ENCODE measurements around the gene NUDT16.
"Not testable (repeated sequence)": the region's sequence is repeated elsewhere in the genome, so short reads cannot be mapped to it uniquely, and the experiment has no call there.

NUDT16 gene

DNA sequence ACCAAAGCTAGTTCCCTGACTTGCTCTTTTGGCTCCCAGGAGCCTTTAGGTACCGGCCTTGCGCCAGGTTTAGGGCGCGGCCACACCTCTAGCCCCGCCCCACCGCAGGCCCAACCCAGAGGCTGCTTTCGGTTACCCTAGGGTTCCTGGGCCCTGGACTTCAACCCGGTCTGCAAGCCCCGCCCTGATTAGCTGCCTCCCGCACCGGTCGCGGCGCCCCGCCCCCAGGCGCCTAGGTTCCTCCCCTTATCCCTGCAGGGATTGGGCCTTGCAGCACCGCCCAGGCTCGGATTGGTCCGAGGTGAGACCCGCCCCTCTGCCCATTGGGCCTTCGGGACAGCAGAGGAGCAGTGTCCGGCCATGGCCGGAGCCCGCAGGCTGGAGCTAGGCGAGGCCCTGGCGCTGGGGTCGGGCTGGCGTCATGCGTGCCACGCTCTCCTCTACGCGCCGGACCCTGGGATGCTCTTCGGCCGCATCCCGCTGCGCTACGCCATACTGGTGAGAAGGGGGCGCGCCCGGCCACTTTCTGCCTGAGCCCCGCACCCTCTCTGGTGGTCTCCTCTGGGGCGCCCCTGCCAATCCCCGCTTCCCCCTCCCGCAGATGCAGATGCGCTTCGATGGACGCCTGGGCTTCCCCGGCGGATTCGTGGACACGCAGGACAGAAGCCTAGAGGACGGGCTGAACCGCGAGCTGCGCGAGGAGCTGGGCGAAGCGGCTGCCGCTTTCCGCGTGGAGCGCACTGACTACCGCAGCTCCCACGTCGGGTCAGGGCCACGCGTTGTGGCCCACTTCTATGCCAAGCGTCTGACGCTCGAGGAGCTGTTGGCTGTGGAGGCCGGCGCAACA, at the start of gene NUDT16:
TSS of gene NUDT16 (plus strand) at position 330 of the 847 bp plus-strand sequence. CDS start at position 361, 31 bp downstream.
- DNase-seq (ENCODE audit: low read depth) = peak; percentile 87

DNA sequence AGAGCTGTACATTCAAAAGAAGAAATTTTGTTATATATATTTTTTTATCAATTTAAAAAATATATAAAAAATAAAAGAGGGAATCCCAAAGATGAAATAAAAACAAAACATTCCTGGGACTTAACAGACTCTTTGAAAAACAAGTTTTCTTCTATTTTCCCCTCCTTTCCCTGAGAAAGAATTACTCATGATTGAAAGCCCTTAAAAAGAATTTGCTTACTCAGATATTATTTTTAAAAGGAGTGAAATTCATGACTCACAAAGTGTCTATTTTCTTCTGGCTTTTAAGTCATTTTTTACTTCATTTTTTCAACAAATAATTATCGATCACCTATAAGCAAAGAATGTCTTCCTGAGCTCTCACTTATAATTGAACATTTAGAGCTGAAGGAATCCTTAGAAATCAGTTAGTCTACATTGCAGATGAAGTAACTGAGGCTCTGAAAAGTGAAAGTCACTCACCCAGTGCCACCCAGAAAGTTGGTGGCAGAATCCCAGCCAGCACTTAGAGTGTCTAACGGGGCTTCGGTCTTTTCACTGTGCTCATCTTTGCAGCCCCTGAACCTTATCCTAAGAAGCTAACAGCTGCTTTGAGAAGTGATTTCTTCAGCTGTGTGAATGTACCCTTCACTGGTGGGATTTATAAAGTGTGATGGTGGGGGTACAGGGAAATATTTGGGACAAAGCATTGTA, 42.5 kb upstream of the NUDT16 start:
- DNase-seq (ENCODE audit: low read depth) = no peak

DNA sequence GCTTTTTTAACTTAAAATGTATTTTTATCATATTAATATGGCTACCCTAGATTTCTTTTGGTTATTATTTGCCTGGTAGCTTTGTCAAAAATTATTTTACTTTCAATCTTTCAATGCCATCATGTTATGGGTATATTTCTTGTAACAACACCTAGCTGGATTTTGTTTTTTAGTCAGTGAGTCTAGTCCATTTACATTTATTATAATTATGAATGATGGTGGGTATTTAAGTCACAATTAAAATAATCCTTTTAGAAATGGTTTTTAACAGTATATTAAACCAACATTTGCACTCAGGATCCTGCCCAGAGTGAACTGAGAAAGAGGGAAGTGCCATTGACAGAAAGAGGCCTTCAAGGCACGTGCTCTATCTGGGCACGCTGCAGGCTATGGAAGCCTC, 39.8 kb upstream of the NUDT16 start:
- DNase-seq (ENCODE audit: low read depth) = no peak

DNA sequence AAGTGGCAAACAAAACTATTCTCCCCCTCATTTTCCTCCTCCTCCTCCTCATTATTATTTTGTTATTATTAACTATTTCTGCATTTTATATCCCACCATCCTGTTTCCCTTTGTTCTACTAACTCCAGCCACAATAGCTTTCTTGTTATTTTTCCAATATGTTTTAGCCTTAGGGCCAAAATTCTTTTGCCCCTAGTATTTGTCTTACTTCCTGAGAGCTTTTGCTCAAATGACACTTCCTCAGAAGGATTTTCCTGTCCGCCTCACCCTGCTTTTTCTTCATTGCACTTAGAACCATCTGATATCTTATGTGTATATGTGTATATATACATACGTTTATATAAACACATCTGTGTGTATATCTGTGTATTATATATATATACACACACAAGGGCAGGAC, 32.7 kb upstream of the NUDT16 start:
- DNase-seq (ENCODE audit: low read depth) = no peak

DNA sequence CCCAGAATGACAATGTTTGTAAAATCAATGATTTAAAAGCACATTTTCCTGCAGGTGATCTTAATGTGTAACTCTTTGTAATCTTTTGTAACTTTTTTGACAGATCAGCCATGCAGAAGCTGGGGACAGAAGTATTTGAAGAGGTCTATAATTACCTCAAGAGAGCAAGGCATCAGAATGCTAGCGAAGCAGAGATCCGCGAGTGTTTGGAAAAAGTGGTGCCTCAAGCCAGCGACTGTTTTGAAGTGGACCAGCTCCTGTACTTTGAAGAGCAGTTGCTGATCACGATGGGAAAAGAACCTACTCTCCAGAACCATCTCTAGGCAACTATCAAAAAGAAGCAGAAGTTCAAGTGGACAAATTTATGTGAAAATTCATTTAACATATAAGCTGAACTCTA, 32.1 kb upstream of the NUDT16 start:
- DNase-seq (ENCODE audit: low read depth) = no peak

DNA sequence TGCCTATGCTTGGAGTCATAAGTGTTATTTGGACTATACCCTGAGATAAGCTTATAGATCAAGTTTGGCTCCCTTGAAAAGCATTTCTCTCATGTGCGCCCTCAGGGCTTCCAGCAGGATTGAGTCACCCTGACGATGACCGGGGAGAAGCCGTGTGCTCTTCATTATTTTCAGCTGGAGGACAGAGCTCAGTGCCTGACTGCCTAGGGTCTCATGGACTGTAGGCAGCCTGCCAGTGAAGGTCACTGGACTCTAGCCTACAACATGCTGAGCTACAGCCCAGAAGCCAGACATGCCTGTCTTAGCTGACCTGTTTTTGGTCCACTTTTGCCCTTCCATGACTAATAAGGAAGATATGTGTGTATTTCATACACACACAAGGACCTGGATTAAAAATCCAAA, 31.6 kb upstream of the NUDT16 start:
- DNase-seq (ENCODE audit: low read depth) = no peak

DNA sequence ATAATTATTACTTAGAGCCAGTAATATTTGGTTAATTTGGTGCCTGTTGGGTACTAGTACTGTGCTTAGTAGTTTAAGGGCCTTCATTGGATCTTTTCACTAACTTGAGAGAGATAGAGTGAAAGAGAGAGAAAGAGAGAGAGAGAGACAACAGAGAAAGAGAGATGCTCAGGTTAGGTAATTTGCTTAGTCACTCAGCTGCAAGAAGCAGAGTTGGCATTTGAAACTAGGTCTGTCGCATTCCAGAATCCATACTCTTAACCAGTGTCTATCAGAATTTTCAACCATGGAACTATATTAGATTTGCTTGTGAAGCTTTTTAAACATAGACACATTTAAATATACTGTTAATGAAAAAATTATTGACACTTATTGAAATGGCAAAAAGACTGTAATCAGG, 31.1 kb upstream of the NUDT16 start:
- no peak for DNase-seq (ENCODE audit: low read depth)

DNA sequence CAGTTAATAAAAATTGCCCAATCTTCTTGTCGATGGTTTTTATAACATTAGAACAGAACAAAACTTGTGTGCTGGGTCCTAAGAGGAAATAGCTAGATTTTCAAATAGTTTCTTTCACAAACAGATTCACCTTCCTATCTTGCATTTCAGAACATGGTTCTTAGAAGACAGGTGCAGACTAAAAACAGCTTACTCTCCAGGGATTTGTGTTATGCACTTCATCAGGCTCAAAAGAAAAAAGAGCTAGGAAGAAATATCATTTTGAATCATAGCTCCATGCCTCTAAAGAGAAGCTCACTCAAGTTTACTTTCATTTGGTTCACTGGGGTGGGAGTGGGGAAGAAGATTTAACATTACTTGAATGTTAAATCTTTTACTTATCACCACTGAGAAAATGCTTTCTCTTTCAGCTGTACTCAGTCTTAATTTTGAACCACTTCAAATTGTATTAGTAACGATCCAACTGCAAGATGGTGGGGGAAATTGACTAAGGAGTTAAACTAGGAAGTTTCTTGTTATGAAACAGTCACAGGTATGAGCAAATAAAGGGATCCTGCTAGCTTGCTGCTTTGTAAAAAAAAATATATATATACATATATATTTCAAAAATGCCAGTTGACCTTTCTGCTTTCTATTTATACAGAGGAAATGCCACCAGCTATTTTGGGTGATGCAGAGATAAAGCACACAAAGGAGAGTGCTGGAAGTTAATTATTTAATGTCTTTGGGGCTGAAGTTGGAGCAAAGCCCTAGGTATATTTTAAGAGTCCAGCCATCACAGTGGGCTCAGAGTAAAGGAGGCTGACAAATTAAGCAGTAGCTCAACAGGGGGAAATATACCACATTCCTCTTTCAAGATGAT, 28.3 kb upstream of the NUDT16 start:
- no peak for DNase-seq (ENCODE audit: low read depth)

DNA sequence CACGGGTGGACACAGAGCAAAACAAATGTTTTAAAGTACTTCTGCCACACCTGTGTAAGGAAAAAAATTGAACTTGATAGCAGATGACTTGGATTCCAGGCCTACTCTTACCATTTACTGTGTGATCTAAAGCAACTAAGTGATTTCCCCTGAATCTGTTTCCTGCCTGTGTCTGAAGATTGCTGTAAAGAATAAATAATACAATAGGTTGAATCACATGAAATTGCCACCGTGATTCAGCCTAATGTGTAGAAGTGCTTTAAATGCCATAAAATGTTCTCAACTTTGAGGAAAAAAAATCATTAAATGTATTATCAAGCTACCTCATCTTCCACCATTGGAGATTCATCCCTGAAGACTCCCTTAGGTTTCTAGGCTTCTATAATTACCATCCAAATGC, 27.6 kb upstream of the NUDT16 start:
- DNase-seq (ENCODE audit: low read depth) = no peak

DNA sequence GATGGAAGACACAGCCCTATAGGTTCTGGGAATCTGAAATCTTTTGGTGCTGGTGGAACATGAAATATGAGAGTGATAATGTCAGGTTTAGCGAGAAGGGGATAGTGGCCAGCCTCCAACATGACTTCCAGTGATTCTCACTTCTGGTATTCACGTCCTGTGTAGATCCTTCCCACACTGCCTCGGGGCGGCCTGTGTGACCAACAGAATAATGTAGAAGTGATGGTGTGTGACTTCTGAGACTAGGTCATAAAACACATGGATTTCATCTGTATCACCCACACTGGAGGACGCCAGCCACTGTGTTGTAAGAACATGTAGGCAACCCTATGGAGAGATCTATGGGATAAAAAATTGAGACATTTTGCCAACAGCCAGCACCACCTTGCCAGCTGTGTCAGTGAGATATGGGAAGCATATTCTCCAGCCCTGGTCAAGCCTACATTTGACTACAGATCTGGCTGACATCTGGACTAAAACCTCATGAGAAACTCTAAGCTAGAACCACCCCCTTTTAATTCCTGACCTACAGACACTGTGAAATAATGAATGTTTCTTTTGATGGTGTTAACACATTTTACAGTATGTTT, 25.5 kb upstream of the NUDT16 start:
- no peak for DNase-seq (ENCODE audit: low read depth)

DNA sequence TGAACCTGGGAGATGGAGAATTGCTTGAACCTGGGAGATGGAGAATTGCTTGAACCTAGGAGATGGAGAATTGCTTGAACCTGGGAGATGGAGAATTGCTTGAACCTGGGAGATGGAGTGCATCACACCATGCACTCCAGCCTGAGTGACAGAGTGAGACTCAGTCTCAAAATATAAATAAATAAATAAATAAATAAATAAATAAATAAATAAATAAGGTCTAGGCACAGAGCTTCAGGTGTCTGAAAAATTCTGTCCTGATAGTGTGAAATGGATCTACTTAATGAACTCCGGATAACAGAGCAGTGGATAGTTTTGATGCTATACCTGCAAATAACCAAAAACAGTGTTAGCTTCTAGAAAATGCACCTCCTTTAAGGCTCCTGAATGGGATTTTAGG, 24.3 kb upstream of the NUDT16 start:
- no peak for DNase-seq (ENCODE audit: low read depth)

DNA sequence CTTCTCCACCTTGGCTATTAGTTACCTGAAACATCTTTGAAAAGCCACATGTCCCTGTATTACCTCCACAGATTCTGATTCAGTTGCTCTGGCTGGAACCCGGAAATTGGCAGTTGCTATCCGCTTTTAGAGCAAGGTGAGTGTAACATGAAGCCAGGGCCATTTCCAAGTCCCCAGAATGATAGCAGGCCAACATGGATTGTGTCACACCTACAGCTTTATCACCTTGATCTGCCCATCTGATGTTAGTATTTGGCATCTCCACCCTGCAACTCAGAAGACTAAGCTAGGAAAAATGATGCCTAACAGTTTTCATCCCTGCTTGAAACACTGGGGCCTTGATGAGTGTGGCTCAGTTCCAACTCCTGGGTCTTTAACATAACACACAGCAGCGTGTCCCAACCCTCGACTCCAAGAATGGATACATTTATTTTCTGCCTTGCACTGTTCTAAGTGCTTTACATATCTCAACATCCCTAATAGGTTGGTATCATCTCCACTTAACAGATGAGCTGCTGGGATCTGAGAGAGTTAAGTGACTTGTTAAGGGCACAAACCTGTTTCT, 21.3 kb upstream of the NUDT16 start:
- no peak for DNase-seq (ENCODE audit: low read depth)

DNA sequence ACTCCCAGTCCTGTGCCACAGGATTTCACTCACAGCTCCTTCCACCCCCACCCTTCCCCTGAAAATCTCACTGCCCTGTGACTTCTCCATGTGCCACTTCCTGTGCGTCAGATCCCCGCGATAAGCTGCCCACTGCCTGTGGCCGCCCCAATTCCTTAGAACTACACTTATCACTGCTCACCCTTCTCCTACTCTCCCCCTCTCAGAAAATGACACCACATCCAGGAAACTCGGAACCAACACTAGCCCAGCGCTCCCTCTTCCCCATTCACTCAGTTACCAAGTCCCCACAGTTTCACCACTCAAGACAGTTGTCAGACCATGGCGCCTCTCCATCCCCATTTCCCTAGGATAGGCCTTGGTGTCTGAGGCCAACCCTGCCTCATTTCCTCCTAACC, 20.5 kb upstream of the NUDT16 start:
- DNase-seq (ENCODE audit: low read depth) = not testable (repeated sequence)

DNA sequence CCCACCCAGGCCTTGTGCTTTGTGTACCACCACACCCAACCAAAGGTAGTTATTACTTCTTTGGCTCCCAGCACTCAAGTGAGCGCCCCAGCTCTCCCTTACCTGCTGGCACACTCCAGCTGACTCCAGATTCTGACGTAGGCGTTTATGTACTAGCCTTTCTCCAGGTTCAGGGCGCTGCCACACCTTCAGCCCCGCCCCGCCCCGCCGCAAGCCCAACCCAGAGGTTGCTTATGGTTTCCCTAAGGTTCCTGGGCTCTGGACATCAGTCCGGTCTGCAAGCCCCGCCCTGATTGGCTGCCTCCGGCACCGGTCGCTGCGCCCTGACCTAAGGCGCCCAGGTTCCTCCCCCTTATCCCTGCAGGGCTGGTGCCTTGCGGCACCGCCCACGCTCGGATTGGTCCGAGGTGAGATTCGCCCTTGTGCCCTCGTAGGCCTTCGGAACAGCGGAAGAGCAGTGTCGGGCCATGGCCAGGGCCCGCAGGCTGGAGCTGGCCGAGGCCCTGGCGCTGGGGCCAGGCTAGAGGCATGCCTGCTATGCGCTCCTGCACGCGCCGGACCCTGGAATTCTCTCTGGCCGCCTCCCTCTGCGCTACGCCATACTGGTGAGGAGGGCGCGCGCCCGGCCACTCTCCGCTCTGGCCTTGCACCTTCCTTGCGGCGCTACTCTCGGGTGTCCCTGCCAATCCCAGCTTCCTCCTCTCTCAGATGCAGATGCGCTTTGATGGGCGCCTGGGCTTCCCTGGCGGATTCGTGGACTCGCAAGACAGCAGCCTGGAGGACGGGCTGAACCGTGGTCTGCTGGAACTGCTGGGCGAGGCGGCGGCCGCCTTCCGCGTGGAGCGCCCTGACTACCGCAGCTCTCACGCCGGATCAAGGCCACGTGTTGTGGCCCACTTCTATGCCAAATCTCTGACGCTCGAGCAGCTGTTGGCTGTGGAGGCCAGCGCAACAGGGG, 19.8 kb upstream of the NUDT16 start:
- no peak for DNase-seq (ENCODE audit: low read depth)

DNA sequence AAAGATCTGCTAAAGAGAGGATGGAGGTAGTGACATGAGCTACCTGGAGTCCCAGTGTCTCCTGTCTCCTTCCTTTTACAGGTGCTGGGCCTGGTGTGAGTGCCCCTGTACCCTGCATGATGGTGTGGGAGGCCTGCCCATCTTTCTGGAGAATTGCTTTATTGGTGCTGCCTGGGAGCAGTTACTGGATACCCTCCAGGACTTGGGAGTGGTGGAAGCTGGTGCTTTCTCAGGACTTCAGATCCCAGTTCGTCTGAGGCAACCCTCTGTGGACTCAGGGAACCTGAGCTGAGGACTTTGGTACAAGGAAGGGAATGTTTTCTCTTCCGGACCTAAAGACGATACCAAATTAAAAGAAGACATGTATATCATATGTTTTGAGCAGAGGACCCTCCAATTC, 18.3 kb upstream of the NUDT16 start:
- no peak for DNase-seq (ENCODE audit: low read depth)

DNA sequence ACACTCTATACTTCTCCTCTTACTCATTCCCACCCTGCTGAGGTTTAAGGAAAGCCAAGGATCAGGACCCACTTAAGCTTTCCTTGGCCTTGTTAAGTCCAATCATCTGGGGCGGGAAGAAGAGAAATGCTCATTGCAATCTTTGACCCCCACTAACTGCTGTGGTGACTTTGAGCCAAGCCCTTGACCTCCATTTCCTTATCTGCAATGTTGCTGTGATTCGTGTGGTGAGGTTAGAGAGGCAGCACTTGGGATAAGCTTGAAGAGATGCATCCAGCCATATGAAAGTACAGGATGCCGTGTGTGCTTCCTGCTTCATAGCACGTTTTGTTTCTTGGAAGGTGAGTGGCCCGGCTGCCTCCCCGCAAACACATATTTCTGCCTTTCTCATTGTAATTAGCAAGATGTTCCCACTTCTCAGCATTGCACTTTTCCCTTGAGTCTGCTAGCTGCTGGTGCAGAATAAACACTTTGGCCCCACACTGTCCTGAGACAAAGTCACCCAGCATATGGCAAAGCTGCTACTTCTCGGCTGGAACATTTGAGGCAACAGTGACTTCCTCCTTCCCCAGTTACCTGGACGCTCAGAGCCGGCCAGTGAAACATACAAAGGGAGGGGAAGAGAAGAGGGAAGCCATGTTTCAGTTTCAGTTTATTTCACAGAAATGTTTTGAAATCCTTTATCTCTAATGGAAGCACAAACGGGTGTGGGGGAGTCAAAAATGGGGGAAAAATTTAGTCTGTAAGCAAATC, 10.5 kb upstream of the NUDT16 start:
- DNase-seq (ENCODE audit: low read depth) = no peak

DNA sequence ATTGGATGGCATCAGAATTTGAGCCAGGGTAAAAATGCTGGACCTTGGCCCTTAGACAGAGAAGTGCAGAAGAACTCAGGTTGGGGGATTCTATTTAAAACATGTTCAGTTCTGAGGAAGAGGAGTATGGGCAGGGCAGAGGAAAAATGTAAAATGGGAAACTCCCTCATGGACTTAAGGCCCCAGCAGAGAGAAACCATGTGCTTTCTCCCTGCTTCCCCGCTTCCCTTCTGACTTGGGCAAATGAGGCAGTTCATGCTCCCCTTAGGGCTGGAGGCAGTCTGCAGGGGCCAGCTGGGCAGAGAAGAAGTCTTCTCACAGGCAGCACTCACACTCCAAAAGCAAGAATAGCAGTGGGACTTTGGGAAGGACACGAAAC, 9.9 kb upstream of the NUDT16 start:
- no peak for DNase-seq (ENCODE audit: low read depth)

DNA sequence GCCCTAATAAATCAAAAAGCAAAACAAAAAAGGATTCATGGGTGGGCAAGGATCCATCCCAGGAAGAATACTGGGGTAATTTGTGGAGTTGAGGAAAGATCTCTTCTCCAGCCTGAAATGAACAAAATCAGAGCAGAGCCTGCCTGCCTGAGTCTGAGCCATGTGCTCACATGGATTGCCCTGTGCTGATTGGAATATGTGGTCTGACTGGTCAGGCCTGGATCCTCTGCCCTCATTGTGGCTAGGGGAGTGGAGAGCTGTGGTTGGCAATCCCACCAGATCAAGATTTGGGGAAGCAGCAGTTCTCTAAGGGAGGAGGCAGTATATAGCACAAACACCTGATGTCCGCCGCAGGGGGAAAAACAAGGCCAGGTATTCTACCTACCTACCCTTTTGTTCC, 6.8 kb upstream of the NUDT16 start:
- no peak for DNase-seq (ENCODE audit: low read depth)

DNA sequence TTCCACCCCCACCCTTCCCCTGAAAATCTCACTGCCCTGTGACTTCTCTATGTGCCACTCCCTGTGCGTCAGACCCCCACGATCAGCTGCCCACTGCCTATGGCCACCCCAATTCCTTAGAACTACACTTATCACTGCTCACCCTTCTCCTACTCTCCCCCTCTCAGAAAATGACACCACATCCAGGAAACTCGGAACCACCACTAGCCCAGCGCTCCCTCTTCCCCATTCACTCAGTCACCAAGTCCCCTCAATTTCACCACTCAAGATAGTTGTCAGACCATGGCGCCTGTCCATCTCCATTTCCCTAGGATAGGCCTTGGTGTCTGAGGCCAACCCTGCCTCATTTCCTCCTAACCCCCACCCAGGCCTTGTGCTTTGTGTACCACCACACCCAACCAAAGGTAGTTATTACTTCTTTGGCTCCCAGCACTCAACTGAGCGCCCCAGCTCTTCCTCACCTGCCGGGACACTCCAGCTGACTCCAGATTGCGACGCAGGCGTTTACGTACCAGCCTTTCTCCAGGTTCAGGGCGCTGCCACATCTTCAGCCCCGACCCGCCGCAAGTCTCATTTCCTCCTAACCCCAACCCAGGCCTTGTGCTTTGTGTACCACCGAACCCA, 641 bp upstream of the NUDT16 start:
- DNase-seq (ENCODE audit: low read depth) = not testable (repeated sequence)
